NCI-H510A treated with DMSO at 0.1 percent for 48 hours (cell line): ENCODE data around the gene WDR26.
"Not testable (repeated sequence)": the region's sequence is repeated elsewhere in the genome, so short reads cannot be mapped to it uniquely, and the experiment has no call there.

Experiments used
- DNase-seq: peaks from one replicate; lab custom pipeline; 2025; lab: John Stamatoyannopoulos, UW

Gene WDR26

GRCh38 chr1:224348137-224348536, 86.5 kb downstream of the WDR26 start:
- no peak for DNase-seq

DNA sequence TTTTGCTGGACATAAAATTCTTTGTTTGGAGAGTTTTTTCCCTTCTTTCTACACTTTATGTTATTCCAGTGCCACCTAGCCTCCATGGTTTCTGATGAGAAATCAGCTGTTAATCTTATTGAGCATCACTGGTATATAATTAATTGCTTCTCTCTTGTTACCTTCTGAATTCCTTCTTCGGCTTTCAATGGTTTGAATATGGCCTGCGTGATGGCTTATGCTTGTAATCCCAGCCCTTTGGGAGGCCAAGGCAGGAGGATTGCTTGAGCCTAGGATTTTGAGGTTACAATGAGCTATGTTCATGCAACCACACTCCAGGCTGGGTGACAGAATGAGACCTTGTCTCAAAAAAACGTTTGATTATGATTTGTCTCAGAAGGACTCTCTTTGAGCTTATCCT, 90.9 kb downstream of the WDR26 start:
- DNase-seq: no peak

- not testable (repeated sequence) for DNase-seq
These were observed 93.9 kb downstream of the WDR26 start for GRCh38 chr1:224340453-224341384.

DNA sequence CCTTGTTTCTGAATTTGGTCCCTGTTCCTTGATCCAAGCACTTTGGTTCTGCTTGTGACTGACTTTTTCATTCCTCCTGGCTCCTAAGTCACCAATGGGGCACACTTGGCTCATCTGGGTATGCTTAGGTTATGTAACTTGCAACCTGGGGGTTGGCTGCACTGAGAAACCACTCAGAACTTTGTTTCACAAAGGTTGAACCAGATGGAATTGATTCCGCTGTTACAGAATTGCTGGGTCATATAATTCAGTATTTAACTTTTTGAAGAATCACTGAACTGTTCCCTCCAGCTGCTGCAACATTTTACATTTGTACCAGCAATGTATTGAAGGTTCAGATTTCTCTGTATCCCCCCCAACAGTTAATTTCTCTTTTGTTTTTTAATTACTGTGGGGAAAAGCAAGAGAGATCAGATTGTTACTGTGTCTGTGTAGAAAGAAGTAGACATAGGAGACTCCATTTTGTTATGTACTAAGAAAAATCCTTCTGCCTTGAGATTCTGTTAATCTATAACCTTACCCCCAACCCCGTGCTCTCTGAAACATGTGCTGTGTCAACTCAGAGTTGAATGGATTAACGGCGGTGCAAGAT, 95.1 kb downstream of the WDR26 start:
- DNase-seq: no peak

DNA sequence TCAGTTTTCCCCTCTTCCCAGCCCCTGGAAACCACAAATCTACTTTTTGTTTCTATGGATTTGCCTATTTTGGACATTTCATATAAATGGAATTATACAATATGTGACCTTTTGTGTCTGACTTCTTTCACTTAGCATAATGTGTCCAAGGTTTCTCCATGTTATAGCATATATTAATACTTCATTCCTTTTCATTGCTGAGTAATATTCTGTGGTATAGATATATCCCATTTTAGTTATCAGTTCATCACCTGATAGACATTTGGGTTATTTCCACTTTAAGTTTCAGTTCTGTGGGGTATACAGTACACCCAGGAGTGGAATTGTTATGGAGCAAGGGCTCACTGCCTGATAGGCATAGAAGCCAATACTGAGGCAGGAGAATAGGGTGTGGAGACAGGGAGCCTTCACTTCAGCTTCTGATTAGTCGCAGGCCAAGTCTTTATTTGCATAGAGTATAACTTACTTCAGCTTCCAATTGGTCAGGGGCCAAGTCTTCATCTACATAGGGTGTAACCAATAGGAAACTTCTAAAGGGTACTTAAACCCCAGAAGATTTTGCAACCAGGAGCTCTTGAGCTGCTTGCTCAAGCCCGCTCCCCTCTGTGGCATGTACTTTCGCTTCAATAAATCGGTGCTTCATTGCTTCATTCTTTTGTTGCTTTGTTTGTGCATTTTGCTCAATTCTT, 96.3 kb downstream of the WDR26 start:
- DNase-seq: no peak
